Panc1 (cell line): ENCODE measurements around the gene MIPOL1.

Source experiments
- TF ChIP-seq, protein P1 (sequence below), 2 experiments: IDR thresholded peaks; 2 replicates each; pipeline ENCODE4 v1.6.1; 2011 to 2012; ENCODE audit warnings: low read depth in 2 of 2, control low read depth in 1 of 2, low read length in 1 of 2, mild to moderate bottlenecking in 1 of 2, moderate library complexity in 1 of 2; ENCODE audit not compliant: insufficient read depth in 1 of 2
- TF ChIP-seq, protein P2 (sequence below): fragments of 450-650 bp; IDR thresholded peaks from 2 replicates; pipeline ENCODE4 v1.5.1; 2017; ENCODE audit warnings: mild to moderate bottlenecking

DNA sequence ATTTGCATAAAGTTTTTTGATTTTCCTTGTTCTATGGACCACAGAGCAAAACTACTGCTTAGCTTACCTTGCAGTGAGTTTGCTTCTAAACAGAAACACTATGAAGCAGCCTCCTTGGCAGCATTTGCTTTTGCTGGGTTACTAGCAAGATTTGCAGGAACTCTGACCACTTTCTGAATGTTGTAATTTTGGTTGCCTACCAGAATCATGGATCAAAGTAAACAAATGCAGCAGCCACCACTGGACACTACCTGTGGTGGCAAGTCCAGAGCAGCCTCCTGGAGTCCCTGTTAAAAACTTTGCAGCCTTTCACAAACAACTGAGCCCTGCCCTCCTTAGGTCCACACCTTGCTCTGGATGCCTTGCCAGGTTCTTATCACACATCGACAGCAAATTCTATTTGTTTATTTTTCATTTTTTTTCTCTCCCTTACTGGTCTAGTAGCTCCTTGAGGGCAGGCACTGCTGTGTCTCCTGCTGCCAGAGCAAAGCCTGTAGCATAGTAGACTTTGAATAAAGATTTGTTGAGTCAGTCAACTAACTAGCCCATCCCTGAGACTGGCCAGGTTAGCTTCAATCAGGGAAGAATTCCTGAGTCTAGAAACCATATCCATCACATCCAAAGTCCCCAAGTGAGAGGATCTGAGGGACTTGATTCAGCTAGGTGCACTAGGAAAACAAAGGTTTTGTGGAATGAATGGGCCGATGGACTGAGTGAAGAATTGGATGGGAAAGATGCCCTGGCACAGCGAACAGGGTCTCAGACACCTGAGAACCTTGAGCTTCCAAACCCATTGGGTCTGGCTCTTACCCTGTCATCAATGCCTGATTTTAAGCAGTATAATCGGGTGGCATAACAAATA lies 403.4 kb downstream of the MIPOL1 start:
- TF ChIP-seq, protein P1, sequence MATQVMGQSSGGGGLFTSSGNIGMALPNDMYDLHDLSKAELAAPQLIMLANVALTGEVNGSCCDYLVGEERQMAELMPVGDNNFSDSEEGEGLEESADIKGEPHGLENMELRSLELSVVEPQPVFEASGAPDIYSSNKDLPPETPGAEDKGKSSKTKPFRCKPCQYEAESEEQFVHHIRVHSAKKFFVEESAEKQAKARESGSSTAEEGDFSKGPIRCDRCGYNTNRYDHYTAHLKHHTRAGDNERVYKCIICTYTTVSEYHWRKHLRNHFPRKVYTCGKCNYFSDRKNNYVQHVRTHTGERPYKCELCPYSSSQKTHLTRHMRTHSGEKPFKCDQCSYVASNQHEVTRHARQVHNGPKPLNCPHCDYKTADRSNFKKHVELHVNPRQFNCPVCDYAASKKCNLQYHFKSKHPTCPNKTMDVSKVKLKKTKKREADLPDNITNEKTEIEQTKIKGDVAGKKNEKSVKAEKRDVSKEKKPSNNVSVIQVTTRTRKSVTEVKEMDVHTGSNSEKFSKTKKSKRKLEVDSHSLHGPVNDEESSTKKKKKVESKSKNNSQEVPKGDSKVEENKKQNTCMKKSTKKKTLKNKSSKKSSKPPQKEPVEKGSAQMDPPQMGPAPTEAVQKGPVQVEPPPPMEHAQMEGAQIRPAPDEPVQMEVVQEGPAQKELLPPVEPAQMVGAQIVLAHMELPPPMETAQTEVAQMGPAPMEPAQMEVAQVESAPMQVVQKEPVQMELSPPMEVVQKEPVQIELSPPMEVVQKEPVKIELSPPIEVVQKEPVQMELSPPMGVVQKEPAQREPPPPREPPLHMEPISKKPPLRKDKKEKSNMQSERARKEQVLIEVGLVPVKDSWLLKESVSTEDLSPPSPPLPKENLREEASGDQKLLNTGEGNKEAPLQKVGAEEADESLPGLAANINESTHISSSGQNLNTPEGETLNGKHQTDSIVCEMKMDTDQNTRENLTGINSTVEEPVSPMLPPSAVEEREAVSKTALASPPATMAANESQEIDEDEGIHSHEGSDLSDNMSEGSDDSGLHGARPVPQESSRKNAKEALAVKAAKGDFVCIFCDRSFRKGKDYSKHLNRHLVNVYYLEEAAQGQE (IDR thresholded peaks at IDR 0.05; ENCODE audit: insufficient read depth in 1 of 2, low read depth in 2 of 2, low read length in 1 of 2): no peak
- TF ChIP-seq, protein P2, sequence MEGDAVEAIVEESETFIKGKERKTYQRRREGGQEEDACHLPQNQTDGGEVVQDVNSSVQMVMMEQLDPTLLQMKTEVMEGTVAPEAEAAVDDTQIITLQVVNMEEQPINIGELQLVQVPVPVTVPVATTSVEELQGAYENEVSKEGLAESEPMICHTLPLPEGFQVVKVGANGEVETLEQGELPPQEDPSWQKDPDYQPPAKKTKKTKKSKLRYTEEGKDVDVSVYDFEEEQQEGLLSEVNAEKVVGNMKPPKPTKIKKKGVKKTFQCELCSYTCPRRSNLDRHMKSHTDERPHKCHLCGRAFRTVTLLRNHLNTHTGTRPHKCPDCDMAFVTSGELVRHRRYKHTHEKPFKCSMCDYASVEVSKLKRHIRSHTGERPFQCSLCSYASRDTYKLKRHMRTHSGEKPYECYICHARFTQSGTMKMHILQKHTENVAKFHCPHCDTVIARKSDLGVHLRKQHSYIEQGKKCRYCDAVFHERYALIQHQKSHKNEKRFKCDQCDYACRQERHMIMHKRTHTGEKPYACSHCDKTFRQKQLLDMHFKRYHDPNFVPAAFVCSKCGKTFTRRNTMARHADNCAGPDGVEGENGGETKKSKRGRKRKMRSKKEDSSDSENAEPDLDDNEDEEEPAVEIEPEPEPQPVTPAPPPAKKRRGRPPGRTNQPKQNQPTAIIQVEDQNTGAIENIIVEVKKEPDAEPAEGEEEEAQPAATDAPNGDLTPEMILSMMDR: no peak
